Omental fat pad (tissue), 4 donors: ENCODE measurements around the gene BORCS6. TPM values are rescaled to one million over a fixed set of nuclear protein-coding genes. Genes with fewer than 3 reads are reported as not detected.

Experiments
- ATAC-seq: fragments of 150-250 bp; one replicate; pipeline ENCODE4 v1.9.1; 2016; ENCODE audit warnings: mild to moderate bottlenecking, moderate library complexity; ENCODE audit not compliant: low FRiP score
- DNase-seq: peaks from one replicate; pipeline ENCODE4 v3.0.0-alpha.2; 2019; ENCODE audit warnings: low spot score
- total RNA-seq, 4 donors: library from RNA; depleted of rRNA; stranded (reverse); fragments of >200 nt; gene quantifications; one replicate each; pipeline ENCODE4 v1.1.0, GENCODE V29; 2016
- TF ChIP-seq, protein P1 (sequence below), 3 donors: fragments of 450-650 bp; IDR thresholded peaks; one replicate each; pipeline ENCODE4 v1.5.1; 2016 to 2017; ENCODE audit warnings: antibody characterized with exemption in 3 of 3, mild to moderate bottlenecking in 3 of 3, moderate library complexity in 2 of 3

The BORCS6 gene
- total RNA-seq, 4 donors from 2014 or later, result 4.7 to 9.9 (median 6.7) TPM

DNA sequence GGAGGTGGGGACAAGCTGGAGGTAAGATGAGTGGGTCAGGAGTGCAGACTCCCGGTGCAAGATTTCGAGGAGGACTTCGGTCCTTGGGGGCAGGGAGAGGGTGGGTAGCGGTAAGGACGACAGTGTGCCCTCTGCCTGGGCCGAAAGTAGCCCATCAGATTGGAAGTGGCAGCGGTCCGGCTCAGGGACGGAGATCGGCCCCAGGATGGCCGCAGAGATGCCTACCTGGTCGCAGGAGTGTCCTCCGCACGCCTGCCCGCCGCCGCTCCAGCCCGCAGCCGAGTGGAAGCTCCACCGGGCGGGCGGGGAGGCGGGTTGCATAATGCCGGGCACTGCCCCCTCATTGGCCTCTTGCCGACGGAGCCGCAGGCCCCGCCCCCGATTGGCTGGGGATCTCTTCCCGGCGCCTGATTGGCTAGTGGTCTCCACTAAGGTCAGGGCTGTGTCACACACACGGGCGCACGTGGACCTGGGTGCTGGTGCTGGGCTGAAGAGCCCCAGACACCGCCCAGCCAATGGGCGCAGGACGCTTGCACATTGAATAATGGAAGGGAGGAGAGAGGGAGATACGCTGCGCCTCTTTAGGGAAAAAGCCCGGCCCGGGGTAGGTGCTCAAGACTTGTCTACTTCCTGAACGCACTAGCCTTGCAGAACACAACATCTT, 37.7 kb downstream of the BORCS6 start, which contains the start of gene PER1:
Gene PER1, minus strand, starts transcription at position 293 of the 664 bp plus-strand sequence. CDS start 1,698 bp downstream, outside the sequence.
- DNase-seq, result peak; percentile 89
- ATAC-seq, result peak; percentile 48
- TF ChIP-seq, protein P1, sequence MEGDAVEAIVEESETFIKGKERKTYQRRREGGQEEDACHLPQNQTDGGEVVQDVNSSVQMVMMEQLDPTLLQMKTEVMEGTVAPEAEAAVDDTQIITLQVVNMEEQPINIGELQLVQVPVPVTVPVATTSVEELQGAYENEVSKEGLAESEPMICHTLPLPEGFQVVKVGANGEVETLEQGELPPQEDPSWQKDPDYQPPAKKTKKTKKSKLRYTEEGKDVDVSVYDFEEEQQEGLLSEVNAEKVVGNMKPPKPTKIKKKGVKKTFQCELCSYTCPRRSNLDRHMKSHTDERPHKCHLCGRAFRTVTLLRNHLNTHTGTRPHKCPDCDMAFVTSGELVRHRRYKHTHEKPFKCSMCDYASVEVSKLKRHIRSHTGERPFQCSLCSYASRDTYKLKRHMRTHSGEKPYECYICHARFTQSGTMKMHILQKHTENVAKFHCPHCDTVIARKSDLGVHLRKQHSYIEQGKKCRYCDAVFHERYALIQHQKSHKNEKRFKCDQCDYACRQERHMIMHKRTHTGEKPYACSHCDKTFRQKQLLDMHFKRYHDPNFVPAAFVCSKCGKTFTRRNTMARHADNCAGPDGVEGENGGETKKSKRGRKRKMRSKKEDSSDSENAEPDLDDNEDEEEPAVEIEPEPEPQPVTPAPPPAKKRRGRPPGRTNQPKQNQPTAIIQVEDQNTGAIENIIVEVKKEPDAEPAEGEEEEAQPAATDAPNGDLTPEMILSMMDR (IDR thresholded peaks at IDR 0.05), result no peak

DNA sequence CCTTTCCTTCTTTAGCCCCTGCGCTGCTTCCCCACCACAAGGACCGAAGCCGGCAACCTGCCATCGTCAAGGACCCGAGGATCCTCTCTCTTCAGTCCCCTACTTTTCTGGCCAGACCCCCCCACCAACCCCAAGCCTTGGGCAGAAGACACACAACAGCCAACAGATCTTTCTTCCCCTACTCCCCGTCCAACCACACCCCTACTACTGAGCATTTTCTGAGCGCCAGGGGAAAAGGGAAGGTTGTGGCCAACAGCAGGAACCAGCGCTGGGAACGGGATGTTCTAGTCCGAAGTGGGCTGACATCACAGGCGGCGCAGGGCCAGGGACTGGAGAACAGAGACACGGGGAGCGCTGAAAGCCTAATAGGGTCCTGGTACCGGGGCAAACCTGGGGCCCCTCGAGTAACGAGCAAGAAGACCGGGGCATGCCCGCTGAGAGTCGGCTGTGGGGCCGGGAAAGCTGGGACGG, 38.3 kb downstream of the BORCS6 start:
- ATAC-seq, result no peak
- no peak for DNase-seq
- TF ChIP-seq, protein P1 (IDR thresholded peaks at IDR 0.05), result no peak

DNA sequence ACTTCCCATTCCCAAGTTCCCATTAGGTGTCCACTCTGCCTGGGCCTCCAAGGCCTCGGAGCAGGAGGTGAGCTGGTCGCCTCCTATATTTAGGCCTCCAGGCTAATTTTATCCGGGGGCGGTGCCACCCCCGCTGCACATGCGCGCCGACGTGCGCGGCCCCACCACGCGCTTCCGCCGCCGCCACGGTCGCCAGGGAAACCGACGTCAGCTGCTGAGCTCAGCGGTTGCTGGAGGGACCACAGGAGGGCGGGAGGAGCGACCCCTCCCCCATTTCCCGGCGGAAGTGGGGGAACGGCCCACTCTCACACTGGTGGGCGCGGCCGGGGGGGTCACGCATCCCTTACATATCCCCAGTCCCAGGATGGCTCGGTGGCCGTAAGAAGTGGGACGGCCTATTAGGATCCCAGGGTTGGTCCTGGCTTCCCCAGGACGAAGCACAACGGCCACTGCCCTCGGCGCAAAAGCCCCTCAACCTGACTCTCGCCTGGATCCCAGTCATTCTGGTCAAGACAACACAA, 38.8 kb downstream of the BORCS6 start:
- peak; percentile 22 for ATAC-seq
- TF ChIP-seq, protein P1 (IDR thresholded peaks at IDR 0.05), result no peak
- peak; percentile 69 for DNase-seq

DNA sequence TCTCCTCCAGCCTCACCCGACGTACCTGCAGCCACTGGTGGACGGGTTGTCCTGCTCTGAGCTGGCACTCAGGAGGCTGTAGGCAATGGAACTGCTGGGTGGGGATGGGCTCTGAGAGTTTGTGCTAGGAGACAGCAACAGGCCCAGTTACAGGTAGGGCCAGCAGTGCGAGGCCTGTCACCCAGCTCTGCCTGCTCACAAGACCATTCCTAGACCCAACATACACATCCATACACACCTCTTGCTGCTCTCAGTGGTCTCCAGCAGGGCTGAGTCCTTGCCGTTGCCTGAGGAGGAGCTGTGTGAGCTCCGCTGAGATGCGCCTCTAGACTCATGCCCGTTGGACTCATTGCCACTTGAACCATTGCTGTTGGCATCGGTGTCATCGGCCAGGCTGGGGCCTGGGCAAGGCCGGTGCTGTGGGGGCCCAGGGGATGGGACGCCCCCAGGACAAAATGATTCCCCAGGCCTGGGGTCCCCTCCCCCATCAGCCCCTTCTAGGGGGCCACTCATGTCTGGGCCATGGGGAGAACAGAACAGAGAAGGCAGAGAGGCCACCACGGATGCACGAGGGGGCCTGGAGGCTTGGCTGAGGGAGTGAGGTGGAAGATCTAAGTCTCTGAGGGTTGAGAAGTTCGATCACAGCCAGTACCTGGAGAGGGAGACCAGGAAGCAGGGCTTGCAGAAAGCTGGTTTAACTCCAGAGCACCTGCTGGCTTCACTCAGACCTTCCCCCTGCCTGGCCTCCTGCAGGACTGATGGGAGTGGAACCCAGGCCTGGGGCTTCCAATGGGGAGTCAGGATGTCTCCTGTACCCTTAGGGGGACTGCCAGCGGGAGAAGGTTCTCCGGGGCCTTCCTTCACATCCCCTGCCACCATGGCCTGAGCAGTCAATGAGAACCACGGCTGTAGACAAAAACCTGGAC, 39.5 kb downstream of the BORCS6 start:
- no peak for DNase-seq
- TF ChIP-seq, protein P1 (IDR thresholded peaks at IDR 0.05), result no peak
- ATAC-seq, result no peak

DNA sequence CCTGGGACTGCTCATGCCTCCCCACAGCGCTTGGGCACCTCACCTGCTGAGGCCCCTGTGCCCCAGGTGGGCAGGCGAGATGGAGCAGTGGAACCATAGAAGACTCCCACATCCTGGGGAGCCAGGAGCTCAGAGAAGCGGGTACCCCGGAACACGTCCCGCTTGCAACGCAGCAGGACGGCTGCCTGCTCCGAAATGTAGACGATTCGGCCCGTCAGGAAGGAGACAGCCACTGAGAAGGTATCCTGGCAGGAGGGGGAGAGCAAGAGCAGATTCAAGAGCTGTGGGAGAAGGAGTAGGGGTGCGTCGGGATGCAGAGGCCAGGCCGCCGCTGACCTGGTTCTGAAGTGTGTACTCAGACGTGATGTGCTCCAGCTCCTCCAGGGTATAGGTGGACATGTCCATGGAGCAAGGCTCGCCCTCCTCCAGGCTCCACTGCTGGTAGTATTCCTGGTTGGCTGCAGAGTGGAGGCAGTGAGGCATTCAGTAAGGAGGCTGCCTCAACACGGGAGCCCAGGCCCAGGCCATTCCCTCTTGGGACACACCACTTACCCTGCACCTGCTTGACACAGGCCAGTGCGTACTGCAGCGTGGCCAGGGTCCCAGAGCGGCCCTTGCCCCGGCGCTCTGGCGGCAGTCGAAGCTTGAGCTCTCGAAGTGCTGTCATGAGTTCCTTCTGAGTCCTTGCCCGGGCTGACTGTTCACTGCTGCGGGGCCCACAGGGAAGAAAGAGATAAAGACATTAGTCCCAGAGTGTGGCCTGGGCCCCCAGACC, 40.4 kb downstream of the BORCS6 start:
- DNase-seq (no peak), ATAC-seq (no peak)
- TF ChIP-seq, protein P1 (IDR thresholded peaks at IDR 0.05), result no peak

DNA sequence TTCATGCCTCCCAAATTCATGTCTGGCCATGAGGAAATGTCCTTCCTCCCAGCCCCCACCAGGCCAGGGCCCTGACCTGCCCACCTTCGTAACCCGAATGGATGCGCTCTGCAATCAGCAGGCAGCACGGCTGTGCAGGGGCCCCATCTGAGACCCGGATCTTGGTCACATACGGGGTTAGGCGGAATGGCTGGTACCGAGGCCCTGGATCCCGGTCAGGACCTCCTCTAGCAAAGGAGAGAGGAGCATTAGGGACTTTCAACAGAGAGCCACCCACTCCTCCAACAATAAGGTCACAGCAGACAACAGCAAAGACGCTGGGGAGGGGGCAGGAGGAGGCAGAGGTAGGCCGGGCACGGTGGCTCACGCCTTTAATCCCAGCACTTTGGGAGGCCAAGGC, 41.4 kb downstream of the BORCS6 start:
- DNase-seq (no peak), ATAC-seq (no peak)
- TF ChIP-seq, protein P1 (IDR thresholded peaks at IDR 0.05), result no peak
